ENCODE measurements around the gene NCK1. TPM values are rescaled to one million over a fixed set of nuclear protein-coding genes. Genes with fewer than 3 reads are reported as not detected.
"Not testable (repeated sequence)": the region's sequence is repeated elsewhere in the genome, so short reads cannot be mapped to it uniquely, and the experiment has no call there.

The NCK1 gene
- total RNA-seq, 2 experiments from 2014 or later, result 37.2 to 42.2 TPM

- Mint-ChIP-seq H3K27me3 (no peaks in the 10 kb centered on the region), H3K9me3 (no peaks in the 10 kb centered on the region), H3K4me1 (peaks cover 37% of the 10 kb centered on the region), H3K4me3 (peak overlapping the region; percentile 49), H3K27ac (peak overlapping the region; percentile 77), H3K36me3 (peaks cover 30% of the 10 kb centered on the region)
- DNase-seq (no peak), ATAC-seq (ENCODE audit: low read depth) (peak; percentile 84)
- POLR2A ChIA-PET, result interaction anchor here (2.0 to 2.3 kb wide), 2 partner anchors 24 to 134 kb away, joined by 7 to 17 read pairs; partner anchors contain the start of genes NCK1 and STAG1
These were observed 23.6 kb downstream of the NCK1 start for GRCh38 chr3:136885357-136886213.

DNA sequence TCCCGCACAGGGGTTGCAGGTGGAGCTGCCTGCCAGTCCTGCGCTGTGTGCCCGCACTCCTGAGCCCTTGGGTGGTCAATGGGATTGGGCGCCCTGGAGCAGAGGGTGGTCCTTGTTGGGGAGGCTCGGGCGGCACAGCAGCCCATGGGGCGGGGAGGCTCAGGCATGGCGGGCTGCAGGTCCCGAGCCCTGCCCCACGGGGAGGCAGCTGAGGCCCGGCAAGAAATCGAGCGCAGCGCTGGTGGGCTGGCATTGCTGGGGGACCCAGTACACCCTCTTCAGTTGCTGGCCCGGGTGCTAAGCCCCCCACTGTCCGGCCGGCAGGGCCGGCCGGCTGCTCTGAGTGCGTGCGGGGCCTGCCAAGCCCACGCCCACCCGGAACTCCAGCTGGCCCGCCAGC, 27.9 kb downstream of the NCK1 start:
- Mint-ChIP-seq H3K9me3 (peaks cover 12% of the 10 kb centered on the region), H3K27ac (no peak overlapping the region), H3K36me3 (peaks cover 53% of the 10 kb centered on the region), H3K4me3 (no peak overlapping the region), H3K27me3 (no peaks in the 10 kb centered on the region), H3K4me1 (peaks cover 22% of the 10 kb centered on the region)
- ATAC-seq (ENCODE audit: low read depth) (no peak), DNase-seq (no peak)
- POLR2A ChIA-PET, result interaction anchor here (2.1 kb wide), 1 partner anchor 28 kb away, joined by 5 read pairs; the partner anchor contains the start of gene NCK1

DNA sequence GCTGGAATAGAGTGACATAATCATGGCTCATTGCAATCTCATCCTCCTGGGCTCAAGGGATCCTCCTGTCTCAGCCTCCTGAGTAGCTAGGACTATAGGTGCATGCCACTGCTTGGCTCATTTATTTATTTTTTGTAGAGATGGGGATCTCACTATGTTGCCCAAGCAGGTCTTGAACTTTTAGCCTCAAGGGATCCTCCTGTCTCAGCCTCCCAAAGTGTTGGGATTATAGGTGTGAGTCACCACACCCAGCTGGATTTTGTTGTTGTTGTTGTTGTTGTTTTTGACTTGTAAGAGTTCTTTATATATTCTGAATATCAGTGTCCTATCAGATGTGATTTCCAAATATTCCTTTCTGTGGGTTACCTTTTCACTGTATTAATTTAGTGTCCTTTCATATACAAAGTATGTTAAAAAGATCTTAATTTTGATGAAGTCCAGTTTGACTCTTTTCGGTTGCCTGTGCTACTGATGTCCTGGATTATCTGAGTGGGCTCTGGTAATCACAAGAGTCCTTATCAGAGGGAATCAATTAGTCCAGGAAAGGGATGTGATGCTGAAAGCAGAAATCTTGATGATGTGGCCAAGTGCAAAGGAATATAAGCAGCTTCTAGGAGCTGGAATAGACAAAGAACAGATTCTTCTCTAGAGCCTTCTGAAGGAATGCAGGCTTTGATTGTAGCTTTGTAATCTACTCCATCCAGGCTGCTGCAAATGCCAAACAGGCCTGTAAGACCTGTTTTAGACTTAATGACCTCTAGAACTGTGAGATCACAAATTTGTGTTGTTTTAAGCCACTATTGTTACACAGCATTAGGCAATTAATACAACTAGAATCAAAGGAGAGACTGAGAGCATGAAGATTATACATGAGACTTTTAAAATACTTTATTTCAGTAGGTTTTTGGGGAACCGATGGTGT, 30.2 kb downstream of the NCK1 start:
- Mint-ChIP-seq H3K9me3 (peaks cover 12% of the 10 kb centered on the region), H3K36me3 (peaks cover 56% of the 10 kb centered on the region), H3K4me1 (peaks cover 8% of the 10 kb centered on the region), H3K27ac (no peak overlapping the region), H3K4me3 (no peak overlapping the region), H3K27me3 (no peaks in the 10 kb centered on the region)
- POLR2A ChIA-PET, result no interaction called here
- ATAC-seq (ENCODE audit: low read depth), result no peak
- no peak for DNase-seq

- no peaks in the 10 kb centered on the region for H3K27me3 Mint-ChIP-seq
- H3K4me3 Mint-ChIP-seq, result no peak overlapping the region
- no peak for DNase-seq
- no peak overlapping the region for H3K27ac Mint-ChIP-seq
- POLR2A ChIA-PET, result no interaction called here
- peaks cover 53% of the 10 kb centered on the region for H3K36me3 Mint-ChIP-seq
- peaks cover 13% of the 10 kb centered on the region for H3K4me1 Mint-ChIP-seq
- ATAC-seq (ENCODE audit: low read depth), result no peak
- H3K9me3 Mint-ChIP-seq, result peaks cover 12% of the 10 kb centered on the region
These were observed 31.9 kb downstream of the NCK1 start for GRCh38 chr3:136893848-136894443.

- POLR2A ChIA-PET; DNase-seq; H3K27ac Mint-ChIP-seq; H3K4me3 Mint-ChIP-seq; H3K27me3 Mint-ChIP-seq; ATAC-seq (ENCODE audit: low read depth): not testable (repeated sequence)
- peaks cover 33% of the 10 kb centered on the region for H3K4me1 Mint-ChIP-seq
- peaks cover 54% of the 10 kb centered on the region for H3K36me3 Mint-ChIP-seq
- peaks cover 17% of the 10 kb centered on the region for H3K9me3 Mint-ChIP-seq
These were observed 35.2 kb downstream of the NCK1 start for GRCh38 chr3:136897171-136897570.

GRCh38 chr3:136898549-136898948, 36.5 kb downstream of the NCK1 start:
- Mint-ChIP-seq H3K4me3 (no peak overlapping the region), H3K27ac (no peak overlapping the region), H3K36me3 (peaks cover 53% of the 10 kb centered on the region), H3K4me1 (peaks cover 30% of the 10 kb centered on the region), H3K27me3 (no peaks in the 10 kb centered on the region), H3K9me3 (peaks cover 15% of the 10 kb centered on the region)
- ATAC-seq (ENCODE audit: low read depth), result no peak
- POLR2A ChIA-PET, result interaction anchor here (1.0 kb wide), 2 partner anchors 12 to 37 kb away, joined by 3 read pairs; partner anchors contain the start of gene NCK1
- no peak for DNase-seq

DNA sequence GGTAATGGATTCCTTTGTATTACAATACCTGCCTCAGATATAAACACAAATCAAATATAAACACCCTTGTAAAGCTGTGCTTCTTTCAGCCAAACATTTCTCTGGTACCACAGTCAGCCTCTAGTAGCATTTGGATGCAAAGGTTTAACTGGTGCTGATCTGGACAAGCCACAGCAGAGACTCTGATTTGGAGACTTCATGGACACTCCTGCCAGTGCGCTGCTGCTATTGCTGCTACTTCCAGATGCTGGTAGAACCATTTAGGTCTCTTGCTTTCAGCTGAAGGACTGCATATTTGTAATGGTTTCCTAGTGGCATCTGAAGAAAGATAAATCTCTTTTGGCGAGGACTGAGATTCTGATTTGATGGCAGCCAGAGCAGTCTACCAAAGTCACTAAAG, 36.9 kb downstream of the NCK1 start:
- DNase-seq (no peak), ATAC-seq (ENCODE audit: low read depth) (no peak)
- Mint-ChIP-seq H3K36me3 (peaks cover 53% of the 10 kb centered on the region), H3K4me1 (peaks cover 30% of the 10 kb centered on the region), H3K4me3 (no peak overlapping the region), H3K9me3 (peaks cover 17% of the 10 kb centered on the region), H3K27me3 (no peaks in the 10 kb centered on the region), H3K27ac (no peak overlapping the region)
- POLR2A ChIA-PET, result interaction anchor here (1.0 kb wide), 2 partner anchors 11 to 37 kb away, joined by 3 read pairs; partner anchors contain the start of gene NCK1

DNA sequence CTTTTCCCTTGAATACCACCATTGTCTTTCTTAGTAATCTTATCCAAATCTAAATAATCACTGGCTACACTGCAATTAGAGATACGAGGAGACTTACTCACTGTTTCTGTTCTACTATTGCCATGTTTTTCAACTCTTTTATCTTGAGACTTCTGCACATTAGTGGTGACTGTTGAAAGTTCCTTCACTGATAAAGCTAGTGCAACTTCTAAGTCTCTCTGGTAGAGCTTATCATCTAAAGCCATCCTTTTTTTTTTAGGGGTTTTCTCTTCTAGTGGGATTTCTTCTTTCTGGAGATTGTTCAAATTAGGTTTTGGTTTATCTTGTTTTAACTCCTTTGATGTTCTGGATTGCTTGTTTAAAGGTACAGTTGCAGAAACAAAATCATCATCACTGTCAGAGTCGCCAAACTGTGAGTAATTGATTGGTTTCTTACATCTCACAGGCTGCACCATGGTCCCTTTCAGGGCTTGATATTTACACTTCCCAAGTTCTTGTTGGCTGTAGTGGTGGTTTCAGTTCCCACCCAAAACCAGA, 37.7 kb downstream of the NCK1 start:
- Mint-ChIP-seq H3K4me1 (peaks cover 31% of the 10 kb centered on the region), H3K27me3 (no peaks in the 10 kb centered on the region), H3K27ac (peak overlapping the region; percentile 8), H3K4me3 (no peak overlapping the region), H3K9me3 (peaks cover 20% of the 10 kb centered on the region), H3K36me3 (peaks cover 52% of the 10 kb centered on the region)
- DNase-seq, result no peak
- ATAC-seq (ENCODE audit: low read depth), result no peak
- POLR2A ChIA-PET, result interaction anchor here (1.0 kb wide), 1 partner anchor 38 kb away, joined by 3 read pairs; the partner anchor contains the start of gene NCK1

DNA sequence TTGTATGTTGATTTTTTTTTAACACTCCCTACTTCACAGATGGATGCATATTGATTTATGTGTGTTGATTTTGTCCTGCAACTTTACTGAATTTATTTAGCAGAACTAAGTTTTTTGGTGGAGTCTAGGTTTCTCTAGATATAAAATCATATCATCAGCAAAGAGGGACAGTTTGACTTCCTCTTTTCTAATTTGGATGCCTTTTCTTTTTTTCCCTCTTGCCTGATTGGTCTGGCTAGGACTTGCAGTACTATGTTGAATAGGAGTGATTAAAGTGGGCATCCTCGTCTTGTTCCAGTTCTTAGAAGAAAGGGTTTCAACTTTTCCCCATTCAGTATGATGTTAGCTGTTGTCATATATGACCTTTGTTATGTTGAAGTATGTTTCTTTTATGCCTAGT, 38.7 kb downstream of the NCK1 start:
- H3K4me3 Mint-ChIP-seq; DNase-seq; ATAC-seq (ENCODE audit: low read depth); POLR2A ChIA-PET; H3K27me3 Mint-ChIP-seq; H3K27ac Mint-ChIP-seq: not testable (repeated sequence)
- H3K9me3 Mint-ChIP-seq, result peaks cover 20% of the 10 kb centered on the region
- H3K4me1 Mint-ChIP-seq, result peaks cover 31% of the 10 kb centered on the region
- H3K36me3 Mint-ChIP-seq, result peaks cover 58% of the 10 kb centered on the region

DNA sequence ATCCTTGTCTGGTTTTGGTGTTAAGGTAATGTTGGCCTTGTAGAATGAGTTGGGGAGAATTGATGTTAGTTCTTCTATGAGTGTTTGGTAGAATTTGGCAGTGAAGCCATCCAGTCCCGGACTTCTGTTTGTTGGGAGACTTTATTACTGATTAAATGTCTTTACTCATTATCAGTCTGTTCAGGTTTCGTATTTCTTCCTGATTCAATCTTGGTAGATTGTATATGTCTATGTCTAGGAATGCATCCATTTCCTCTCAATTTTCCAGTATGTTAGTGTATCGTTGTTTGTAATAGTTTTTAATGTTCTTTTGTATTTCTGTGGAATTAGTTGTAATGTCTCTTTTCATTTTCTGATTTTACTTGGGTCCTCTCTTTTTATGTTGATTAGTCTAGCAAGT, 39.4 kb downstream of the NCK1 start:
- peaks cover 35% of the 10 kb centered on the region for H3K4me1 Mint-ChIP-seq
- peaks cover 20% of the 10 kb centered on the region for H3K9me3 Mint-ChIP-seq
- H3K27ac Mint-ChIP-seq, result no peak overlapping the region

DNA sequence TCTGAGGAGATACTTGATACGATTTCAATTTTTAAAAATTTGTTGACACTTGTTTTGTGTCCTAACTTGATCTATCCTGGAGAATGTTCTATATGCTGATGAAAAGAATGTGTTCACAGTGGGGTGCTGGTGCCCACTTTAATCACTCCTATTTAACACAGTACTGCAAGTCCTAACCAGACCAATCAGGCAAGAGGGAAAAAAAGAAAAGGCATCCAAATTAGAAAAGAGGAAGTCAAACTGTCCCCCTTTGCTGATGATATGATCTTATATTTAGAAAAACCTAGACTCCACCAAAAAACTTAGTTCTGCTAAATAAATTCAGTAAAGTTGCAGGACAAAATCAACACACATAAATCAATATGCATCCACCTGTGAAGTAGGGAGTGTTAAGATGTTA, 40.5 kb downstream of the NCK1 start:
- H3K36me3 Mint-ChIP-seq, result peaks cover 62% of the 10 kb centered on the region
- not testable (repeated sequence) for ATAC-seq (ENCODE audit: low read depth); H3K27ac Mint-ChIP-seq; H3K27me3 Mint-ChIP-seq; DNase-seq; H3K4me3 Mint-ChIP-seq
- H3K9me3 Mint-ChIP-seq, result peaks cover 20% of the 10 kb centered on the region
- H3K4me1 Mint-ChIP-seq, result peaks cover 33% of the 10 kb centered on the region
- POLR2A ChIA-PET, result interaction anchor here (0.7 kb wide), 1 partner anchor 150 kb away, joined by 6 read pairs; the partner anchor contains the start of gene STAG1

More for the DNA sequence above, 39.4 kb downstream of the NCK1 start:
- DNase-seq, result no peak
- ATAC-seq (ENCODE audit: low read depth), result no peak
- H3K36me3 Mint-ChIP-seq, result peaks cover 58% of the 10 kb centered on the region
- POLR2A ChIA-PET, result no interaction called here
- H3K4me3 Mint-ChIP-seq, result no peak overlapping the region
- H3K27me3 Mint-ChIP-seq, result no peaks in the 10 kb centered on the region

- peaks cover 20% of the 10 kb centered on the region for H3K9me3 Mint-ChIP-seq
- POLR2A ChIA-PET, result no interaction called here
- no peak for ATAC-seq (ENCODE audit: low read depth)
- no peak overlapping the region for H3K4me3 Mint-ChIP-seq
- peaks cover 62% of the 10 kb centered on the region for H3K36me3 Mint-ChIP-seq
- H3K27me3 Mint-ChIP-seq, result no peaks in the 10 kb centered on the region
- H3K4me1 Mint-ChIP-seq, result peaks cover 34% of the 10 kb centered on the region
- DNase-seq, result no peak
- no peak overlapping the region for H3K27ac Mint-ChIP-seq
These were observed 41.9 kb downstream of the NCK1 start for GRCh38 chr3:136903899-136904298.

GRCh38 chr3:136904746-136905145, 42.7 kb downstream of the NCK1 start:
- H3K4me3 Mint-ChIP-seq, result no peak overlapping the region
- H3K27ac Mint-ChIP-seq, result no peak overlapping the region
- peaks cover 57% of the 10 kb centered on the region for H3K36me3 Mint-ChIP-seq
- DNase-seq (no peak), ATAC-seq (ENCODE audit: low read depth) (no peak)
- POLR2A ChIA-PET, result no interaction called here
- peaks cover 20% of the 10 kb centered on the region for H3K9me3 Mint-ChIP-seq
- H3K27me3 Mint-ChIP-seq, result no peaks in the 10 kb centered on the region
- peaks cover 34% of the 10 kb centered on the region for H3K4me1 Mint-ChIP-seq
